GM18507 (cell line): ENCODE measurements around the gene ELF4.

Experiments
- DNase-seq: peaks from one replicate; pipeline ENCODE4 v3.0.0; 2011; ENCODE audit warnings: low read depth; ENCODE audit not compliant: insufficient read length; ENCODE audit errors: extremely low spot score
- FAIRE-seq: peaks from 2 replicates; lab custom pipeline; 2011; peaks lifted over from hg19 to GRCh38; lab: Jason Lieb, UNC

The ELF4 gene

GRCh38 chrX:130086447-130087206, 23.7 kb downstream of the ELF4 start:
- no peak for DNase-seq
- FAIRE-seq, result peak; percentile 83

GRCh38 chrX:130085551-130086446, 24.5 kb downstream of the ELF4 start:
- peak; percentile 81 for FAIRE-seq
- DNase-seq, result no peak

DNA sequence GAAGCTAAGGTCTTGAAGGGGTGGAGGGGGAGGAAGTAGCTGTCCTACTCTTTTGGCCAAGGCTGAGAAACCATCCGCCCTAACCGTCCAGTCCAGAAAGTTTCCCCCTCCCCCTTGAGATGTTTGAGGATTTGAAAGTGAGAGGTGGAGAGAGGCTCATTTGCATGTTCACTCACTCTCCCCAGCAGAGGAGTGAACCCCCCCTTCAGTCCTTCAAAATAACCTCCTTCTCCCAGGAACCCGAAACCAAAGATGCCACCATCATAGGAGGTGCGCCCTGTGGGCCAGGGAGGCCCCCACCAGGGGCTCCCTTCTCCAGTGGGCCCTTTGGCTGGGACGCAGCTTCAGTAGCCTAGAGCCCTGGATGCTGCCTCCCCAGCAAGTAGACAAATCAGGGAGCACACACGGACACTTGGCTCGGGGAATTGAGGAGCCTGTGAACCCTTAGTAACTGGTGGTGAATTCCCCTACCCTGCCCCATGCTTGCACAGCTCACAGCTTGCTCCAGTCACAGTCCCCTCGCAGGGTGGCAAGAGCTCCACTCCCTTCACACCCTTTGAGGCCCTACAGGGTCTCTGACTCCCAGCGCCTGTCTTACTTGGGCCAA, 25.6 kb downstream of the ELF4 start:
- DNase-seq, result no peak

DNA sequence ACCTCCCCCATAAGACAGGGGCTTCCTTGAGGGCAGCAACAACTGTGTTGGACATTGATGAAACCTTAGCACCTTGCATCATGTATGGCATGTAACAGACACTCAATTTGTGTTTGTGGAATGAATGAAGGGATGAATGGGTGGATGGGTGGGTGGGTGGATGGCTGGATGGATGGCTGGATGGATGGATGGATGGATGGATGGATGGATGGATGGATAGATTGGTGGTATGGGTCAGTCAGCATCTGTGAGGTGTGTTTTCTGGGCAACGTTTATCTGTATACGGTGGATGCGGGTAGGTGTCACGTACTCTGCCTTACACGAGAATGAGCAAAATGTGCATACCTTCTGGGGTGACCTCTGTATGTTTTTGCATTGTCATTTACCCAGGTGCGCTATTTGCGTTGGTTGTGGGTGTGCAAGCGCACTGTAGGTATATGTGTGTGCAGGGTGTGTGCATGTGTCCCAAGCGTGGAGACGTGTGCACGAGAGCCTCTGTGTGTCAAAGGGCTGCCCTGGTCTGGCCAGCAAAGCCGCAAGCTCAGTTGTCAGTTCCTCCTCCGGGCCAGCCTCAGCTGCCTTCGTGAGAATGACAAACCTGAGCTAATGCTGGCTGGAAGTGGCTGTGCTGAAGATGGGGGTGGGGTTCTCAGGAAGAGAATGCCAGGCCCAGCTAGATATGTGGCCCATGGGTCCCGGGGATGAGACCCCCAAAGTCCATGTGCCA, 26.5 kb downstream of the ELF4 start:
- no peak for FAIRE-seq
- no peak for DNase-seq

More for the DNA sequence above, 25.6 kb downstream of the ELF4 start:
- peak; percentile 100 for FAIRE-seq

DNA sequence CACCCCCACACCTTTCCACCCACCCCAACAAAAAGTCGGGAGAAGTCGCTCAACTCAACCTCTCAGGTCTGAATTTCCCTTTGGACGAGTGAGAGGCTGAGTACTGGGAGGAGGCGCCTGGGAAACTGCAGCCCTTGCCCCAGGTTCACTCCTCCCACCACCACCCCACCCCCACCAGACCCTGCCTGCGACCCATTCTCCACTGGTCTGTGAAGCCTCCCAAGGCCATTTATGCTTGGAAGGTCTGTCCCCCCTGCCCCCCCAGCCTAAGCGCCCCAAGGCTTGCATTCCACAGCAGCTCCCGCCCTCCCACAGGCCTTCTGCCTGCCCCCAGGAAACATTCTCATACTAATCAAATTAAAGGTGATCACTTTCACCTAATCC, 27.2 kb downstream of the ELF4 start:
- peak; percentile 67 for FAIRE-seq
- no peak for DNase-seq

DNA sequence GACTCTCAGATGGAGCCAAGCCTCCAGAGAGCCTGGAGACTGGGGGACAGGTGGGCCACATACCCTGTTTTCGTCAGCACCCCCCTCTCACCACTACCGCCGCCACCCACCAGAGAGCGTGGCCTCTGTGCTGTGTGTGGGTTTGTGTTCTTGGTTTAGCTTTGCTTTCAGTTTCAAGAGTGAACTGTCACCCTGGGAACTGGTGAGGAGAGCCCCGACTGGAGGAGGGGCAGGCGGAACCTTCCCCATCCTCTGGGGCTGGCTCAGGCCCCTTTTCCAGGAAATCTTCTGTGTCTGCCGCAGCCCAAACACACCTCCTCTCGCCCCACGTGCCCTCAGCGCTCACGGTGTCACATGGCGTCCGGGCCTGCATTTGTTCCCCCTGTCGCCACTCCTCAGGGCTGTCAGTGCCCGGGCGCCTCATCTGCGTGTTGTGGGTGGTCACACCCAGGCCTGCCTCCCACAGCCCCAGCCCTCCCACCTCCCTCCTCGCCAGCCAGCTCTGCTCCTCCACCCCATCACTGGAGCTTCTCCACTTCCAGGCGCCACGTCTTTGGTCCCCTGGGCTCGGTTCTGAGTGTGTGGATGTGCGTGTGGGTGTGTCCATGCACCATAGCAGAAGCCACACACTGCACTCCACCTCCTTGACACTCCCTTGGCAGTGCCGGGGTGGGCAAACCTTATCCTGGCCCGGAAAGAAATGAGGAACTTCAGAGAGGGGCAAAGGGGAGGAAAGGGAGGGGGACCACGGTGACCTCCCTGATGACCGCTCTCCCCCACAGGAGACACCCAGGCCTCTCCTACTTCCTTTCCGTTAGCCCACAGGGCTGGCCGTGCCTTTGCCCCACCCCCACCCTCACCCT, 27.8 kb downstream of the ELF4 start:
- peak; percentile 97 for FAIRE-seq
- DNase-seq, result no peak

- FAIRE-seq (no peak), DNase-seq (no peak)
Observed at GRCh38 chrX:130081421-130082045, 28.8 kb downstream of the ELF4 start.

GRCh38 chrX:130080791-130081367, 29.4 kb downstream of the ELF4 start:
- DNase-seq (no peak), FAIRE-seq (no peak)

DNA sequence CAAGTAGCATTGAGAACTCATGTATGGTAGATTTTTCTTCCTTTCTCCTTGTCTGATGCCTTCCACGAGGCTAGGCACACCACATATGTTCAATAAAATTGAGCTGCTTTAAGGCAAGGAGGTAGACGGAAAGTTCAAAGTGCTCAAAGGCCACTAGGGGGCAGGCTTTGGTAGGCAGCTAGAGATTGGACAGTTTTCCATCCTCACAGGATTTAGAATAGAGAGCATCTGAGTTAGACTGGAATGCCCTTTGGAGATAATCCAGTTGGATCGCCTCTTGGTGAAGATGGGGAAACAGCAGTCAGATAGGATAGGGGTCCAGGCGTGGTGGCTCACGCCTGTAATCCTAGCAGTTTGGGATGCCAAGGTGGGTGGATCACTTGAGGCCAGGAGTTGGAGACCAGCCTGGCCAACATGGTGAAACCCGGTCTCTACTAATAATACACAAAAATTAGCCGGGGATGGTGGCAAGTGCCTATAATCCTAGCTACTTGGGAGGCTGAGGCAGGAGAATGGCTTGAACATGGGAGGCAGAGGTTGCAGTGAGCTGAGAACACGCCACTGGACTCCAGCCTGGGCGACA, 30.4 kb downstream of the ELF4 start:
- FAIRE-seq, result peak; percentile 89
- no peak for DNase-seq

- no peak for DNase-seq
- no peak for FAIRE-seq
Observed at GRCh38 chrX:130075777-130076176, 34.5 kb downstream of the ELF4 start.

- DNase-seq (no peak), FAIRE-seq (no peak)
Observed at GRCh38 chrX:130072345-130072740, 38.0 kb downstream of the ELF4 start.

DNA sequence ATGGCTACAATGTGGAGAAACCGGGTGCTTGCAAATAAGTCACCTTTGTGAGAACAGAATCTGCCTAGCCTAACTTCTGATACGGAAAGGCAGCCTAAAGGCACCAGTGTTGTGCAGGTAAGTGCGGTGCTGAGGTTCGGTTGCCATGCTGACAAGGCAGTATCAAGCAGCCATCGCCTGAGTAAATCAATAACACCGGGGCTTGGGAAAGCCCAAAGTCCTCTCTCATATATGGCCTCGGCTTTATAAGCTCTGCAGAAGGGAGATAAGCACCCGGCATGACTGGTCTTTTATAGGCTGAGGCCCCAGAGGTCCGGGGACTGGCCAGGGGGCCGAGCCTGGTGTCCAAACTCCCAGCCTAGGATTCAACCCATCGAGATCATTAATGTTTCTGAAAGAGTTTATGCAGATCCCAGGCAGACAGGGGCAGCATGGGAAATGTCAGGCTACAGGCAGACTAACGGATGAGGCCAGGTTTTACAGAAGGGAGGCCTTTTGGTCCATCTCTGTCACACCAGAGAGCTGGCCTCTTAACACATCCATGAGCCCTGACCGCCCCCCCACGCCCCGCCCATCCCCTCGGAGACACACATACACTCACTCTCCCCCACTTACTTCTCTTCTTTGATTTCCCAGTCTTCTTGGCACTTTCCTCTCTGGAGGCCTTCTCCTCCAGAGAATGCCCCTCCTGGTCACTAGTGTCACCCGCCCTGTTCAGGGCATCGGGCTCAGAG, 38.5 kb downstream of the ELF4 start:
- FAIRE-seq, result no peak
- DNase-seq, result no peak

GRCh38 chrX:130066975-130067615, 43.2 kb downstream of the ELF4 start:
- DNase-seq (no peak), FAIRE-seq (no peak)

GRCh38 chrX:130060122-130061069, 49.9 kb downstream of the ELF4 start:
- FAIRE-seq (peak; percentile 82), DNase-seq (peak; percentile 75)

DNA sequence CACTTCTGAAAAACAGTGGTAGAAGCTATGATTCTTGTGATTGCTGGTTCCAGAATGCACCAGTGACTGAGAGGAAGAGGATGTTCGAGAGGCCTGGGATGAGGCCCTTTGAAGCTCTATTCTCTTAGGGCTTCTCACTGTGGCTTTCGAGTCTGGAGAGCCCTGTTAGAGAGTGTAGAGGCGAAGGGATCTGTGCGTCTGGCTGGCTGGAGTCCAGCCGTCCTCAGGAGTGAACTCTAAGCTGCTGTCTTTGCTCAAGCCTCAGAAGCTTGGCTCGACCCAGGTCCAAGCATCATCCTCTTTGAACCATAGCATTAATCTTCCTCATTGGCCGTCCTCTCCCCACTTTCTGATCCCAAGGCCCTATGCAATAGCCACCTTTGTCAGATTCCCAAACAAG, 51.6 kb downstream of the ELF4 start:
- DNase-seq, result no peak
- no peak for FAIRE-seq

DNA sequence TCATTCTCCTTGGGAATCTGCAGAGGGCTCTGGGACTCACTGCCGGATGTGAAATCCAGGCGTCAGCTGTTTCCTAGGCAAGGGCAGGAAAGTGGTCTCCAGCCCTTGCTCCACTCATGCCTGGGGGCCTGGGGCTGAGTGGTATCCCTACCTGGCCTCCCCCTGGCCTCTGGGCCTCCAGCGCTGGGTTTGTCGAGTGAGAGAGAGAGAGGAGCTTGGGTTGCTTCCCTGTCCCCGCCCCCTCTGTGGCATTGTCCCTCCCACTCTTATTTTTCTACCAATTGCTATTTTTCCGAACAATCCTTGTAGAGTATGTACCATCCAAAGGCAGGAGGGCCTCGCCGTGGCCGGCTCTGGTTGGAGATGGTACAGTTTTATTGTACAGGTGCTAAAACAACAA, 53.1 kb downstream of the ELF4 start:
- DNase-seq (no peak), FAIRE-seq (no peak)
